HEK293T (cell line): ENCODE results near the gene TNPO2.

ENCODE experiments used
- CTCF ChIA-PET: fragments of 350-600 bp; formaldehyde crosslinking; extraction: SDS; loops from one replicate; lab custom pipeline; 2021; ENCODE audit warnings: antibody characterized with exemption, inconsistent platforms; lab: Yijun Ruan, JAX
- POLR2A ChIA-PET: fragments of 350-600 bp; formaldehyde crosslinking; extraction: SDS; loops from one replicate; lab custom pipeline; 2020; ENCODE audit warnings: antibody characterized with exemption, inconsistent platforms; lab: Yijun Ruan, JAX
- DNase-seq: peaks from one replicate; pipeline ENCODE4 v3.0.0; 2012; ENCODE audit warnings: mixed read lengths; ENCODE audit errors: extremely low spot score
- ARNT ChIP-seq: fragments of 450-650 bp; IDR thresholded peaks from 2 replicates; pipeline ENCODE4 v1.6.1; 2017; ENCODE audit warnings: mild to moderate bottlenecking
- BHLHE40 ChIP-seq: fragments of 450-650 bp; IDR thresholded peaks from 2 replicates; pipeline ENCODE4 v1.6.1; 2016; ENCODE audit warnings: mild to moderate bottlenecking, moderate library complexity, borderline replicate concordance
- CTBP1 ChIP-seq: fragments of 450-650 bp; IDR thresholded peaks from 2 replicates; pipeline ENCODE4 v1.6.1; 2016; ENCODE audit warnings: borderline replicate concordance
- ELF4 ChIP-seq: fragments of 450-650 bp; IDR thresholded peaks from 2 replicates; pipeline ENCODE4 v1.6.1; 2017; ENCODE audit warnings: antibody characterized with exemption
- FOXA1 ChIP-seq: fragments of 450-650 bp; IDR thresholded peaks from 2 replicates; pipeline ENCODE4 v1.6.1; 2016; ENCODE audit warnings: mild to moderate bottlenecking
- FOXK2 ChIP-seq: fragments of 450-650 bp; IDR thresholded peaks from 2 replicates; pipeline ENCODE4 v1.6.1; 2016; ENCODE audit warnings: mild to moderate bottlenecking
- FOXM1 ChIP-seq: fragments of 450-650 bp; IDR thresholded peaks from 2 replicates; pipeline ENCODE4 v1.6.1; 2017; ENCODE audit warnings: mild to moderate bottlenecking, borderline replicate concordance
- HDGF ChIP-seq: fragments of 450-650 bp; IDR thresholded peaks from 2 replicates; pipeline ENCODE4 v1.6.1; 2017; ENCODE audit warnings: antibody characterized with exemption, borderline replicate concordance
- L3MBTL2 ChIP-seq: fragments of 450-650 bp; conservative IDR thresholded peaks from 2 replicates; pipeline ENCODE4 v1.6.1; 2016; ENCODE audit warnings: mild to moderate bottlenecking
- LEF1 ChIP-seq: fragments of 450-650 bp; IDR thresholded peaks from 2 replicates; pipeline ENCODE4 v1.6.1; 2017; ENCODE audit warnings: mild to moderate bottlenecking, borderline replicate concordance
- NFRKB ChIP-seq: fragments of 450-650 bp; IDR thresholded peaks from 2 replicates; pipeline ENCODE4 v1.6.1; 2016; ENCODE audit warnings: mild to moderate bottlenecking, moderate library complexity
- SP1 ChIP-seq: fragments of 450-650 bp; IDR thresholded peaks from 2 replicates; pipeline ENCODE4 v1.6.1; 2017
- SUZ12 ChIP-seq: fragments of 450-650 bp; IDR thresholded peaks from 2 replicates; pipeline ENCODE4 v1.6.1; 2016; ENCODE audit warnings: mild to moderate bottlenecking
- TARDBP ChIP-seq: fragments of 450-650 bp; IDR thresholded peaks from 2 replicates; pipeline ENCODE4 v1.6.1; 2016
- ZNF384 ChIP-seq: fragments of 450-650 bp; IDR thresholded peaks from 2 replicates; pipeline ENCODE4 v1.6.1; 2016
- TF ChIP-seq, protein P1 (sequence below): fragments of 450-650 bp; IDR thresholded peaks from 2 replicates; pipeline ENCODE4 v1.6.1; 2016

TNPO2 gene

DNA sequence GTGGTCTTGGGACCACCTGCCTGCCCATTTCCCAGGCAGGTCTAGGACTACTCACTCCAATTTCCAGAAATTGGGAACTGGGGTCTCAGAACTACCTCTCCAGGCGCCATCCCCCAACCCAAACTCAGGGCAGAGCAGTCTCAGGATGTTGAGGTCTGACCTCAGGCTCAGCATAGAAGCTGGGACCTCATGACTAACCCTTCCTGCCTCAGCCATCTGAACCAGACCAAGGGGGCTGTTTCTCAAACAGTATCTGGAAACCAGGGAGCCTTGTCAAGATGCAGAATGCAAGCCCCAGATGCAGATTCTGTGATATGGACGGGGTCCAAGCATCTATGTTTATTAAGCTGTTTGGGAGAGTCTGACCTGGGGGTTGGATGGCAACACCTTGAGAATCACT is 28.6 kb downstream of the TNPO2 start:
- DNase-seq, result no peak
- TF ChIP-seq FOXM1, result no peak
- TF ChIP-seq ARNT, result no peak
- TF ChIP-seq LEF1, result no peak
- no peak for TF ChIP-seq HDGF
- TF ChIP-seq, protein P1, sequence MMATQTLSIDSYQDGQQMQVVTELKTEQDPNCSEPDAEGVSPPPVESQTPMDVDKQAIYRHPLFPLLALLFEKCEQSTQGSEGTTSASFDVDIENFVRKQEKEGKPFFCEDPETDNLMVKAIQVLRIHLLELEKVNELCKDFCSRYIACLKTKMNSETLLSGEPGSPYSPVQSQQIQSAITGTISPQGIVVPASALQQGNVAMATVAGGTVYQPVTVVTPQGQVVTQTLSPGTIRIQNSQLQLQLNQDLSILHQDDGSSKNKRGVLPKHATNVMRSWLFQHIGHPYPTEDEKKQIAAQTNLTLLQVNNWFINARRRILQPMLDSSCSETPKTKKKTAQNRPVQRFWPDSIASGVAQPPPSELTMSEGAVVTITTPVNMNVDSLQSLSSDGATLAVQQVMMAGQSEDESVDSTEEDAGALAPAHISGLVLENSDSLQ, result no peak
- TF ChIP-seq NFRKB, result no peak
- TF ChIP-seq ELF4, result no peak
- no peak for TF ChIP-seq TARDBP
- no peak for TF ChIP-seq ZNF384
- no peak for TF ChIP-seq FOXA1
- no peak for TF ChIP-seq SUZ12
- no peak for TF ChIP-seq FOXK2
- CTCF ChIA-PET, result no interaction called here
- POLR2A ChIA-PET, result interaction anchor here (1.6 kb wide), 1 partner anchor 27 kb away, joined by 3 read pairs; no protein-coding TSS in a partner anchor

- DNase-seq, result no peak
- CTCF ChIA-PET, result no interaction called here
- POLR2A ChIA-PET, result no interaction called here
- TF ChIP-seq, protein P1, result no peak
- TF ChIP-seq ARNT (no peak), FOXM1 (no peak), ELF4 (no peak), CTBP1 (no peak), FOXK2 (no peak), ZNF384 (no peak), L3MBTL2 (no peak), LEF1 (no peak), FOXA1 (no peak), NFRKB (no peak), SP1 (no peak), TARDBP (no peak), HDGF (no peak)
Measured at GRCh38 chr19:12694641-12695040, 29.1 kb downstream of the TNPO2 start.

DNA sequence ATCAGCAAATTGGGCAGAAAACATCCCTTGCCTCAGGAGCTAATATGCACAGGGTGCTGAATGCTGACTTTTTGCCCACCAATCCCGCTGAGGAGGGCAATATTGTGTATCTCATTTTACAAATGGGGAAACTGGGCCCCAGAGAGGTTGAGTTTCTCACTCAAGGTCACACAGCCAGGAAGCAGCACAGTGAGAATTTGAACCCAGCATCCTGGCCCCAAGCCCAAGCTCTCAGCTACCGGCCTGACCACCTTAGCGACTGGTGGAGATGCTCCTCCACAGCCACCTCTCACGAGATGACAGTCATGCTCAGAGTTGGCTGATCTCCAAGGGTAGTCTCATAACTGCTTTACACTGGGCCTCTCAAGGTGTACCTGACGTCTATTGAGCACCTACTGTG is 30.8 kb downstream of the TNPO2 start:
- ChIA-PET CTCF (no interaction called here), POLR2A (interaction anchor here (1.3 kb wide), 1 partner anchor 12 kb away, joined by 3 read pairs; no protein-coding TSS in a partner anchor)
- no peak for TF ChIP-seq TARDBP
- no peak for TF ChIP-seq FOXM1
- no peak for TF ChIP-seq HDGF
- TF ChIP-seq ZNF384, result no peak
- no peak for TF ChIP-seq BHLHE40
- no peak for TF ChIP-seq L3MBTL2
- TF ChIP-seq FOXA1, result no peak
- no peak for TF ChIP-seq ARNT
- TF ChIP-seq FOXK2, result no peak
- TF ChIP-seq, protein P1, result no peak
- no peak for TF ChIP-seq CTBP1
- no peak for TF ChIP-seq LEF1
- TF ChIP-seq ELF4, result no peak
- no peak for DNase-seq

- CTCF ChIA-PET, result no interaction called here
- no peak for DNase-seq
- TF ChIP-seq HDGF, result no peak
- TF ChIP-seq, protein P1, result no peak
- no peak for TF ChIP-seq FOXM1
- TF ChIP-seq BHLHE40, result no peak
- POLR2A ChIA-PET, result no interaction called here
Measured at GRCh38 chr19:12689581-12690216, 34.0 kb downstream of the TNPO2 start.

DNA sequence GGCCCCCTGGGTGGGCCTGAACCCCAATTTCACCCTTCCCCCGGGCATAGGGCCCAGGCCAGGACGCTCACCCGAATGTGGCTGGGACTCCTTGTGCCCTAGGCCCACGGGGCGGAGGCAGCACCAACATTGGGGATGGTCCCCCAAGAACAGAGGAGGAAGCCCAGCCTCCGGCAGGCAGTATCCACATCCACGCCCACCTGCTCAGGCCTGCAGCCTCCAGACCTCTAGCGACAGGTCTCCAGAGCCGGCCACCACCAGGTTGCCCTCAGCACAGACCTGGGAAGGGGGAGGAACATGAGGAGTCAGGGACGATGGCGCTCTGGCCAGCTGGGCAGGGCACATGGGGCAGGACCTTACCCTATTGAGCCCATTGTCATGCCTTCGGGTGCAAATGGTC is 34.7 kb downstream of the TNPO2 start:
- ChIA-PET CTCF (no interaction called here), POLR2A (no interaction called here)
- no peak for DNase-seq
- TF ChIP-seq ARNT, result no peak
- TF ChIP-seq SP1, result no peak
- TF ChIP-seq NFRKB, result no peak
- no peak for TF ChIP-seq BHLHE40
- TF ChIP-seq FOXA1, result no peak
- no peak for TF ChIP-seq HDGF
- no peak for TF ChIP-seq ELF4
- TF ChIP-seq ZNF384, result no peak
- no peak for TF ChIP-seq CTBP1
- no peak for TF ChIP-seq FOXK2
- TF ChIP-seq, protein P1, result no peak
- TF ChIP-seq L3MBTL2, result no peak
- no peak for TF ChIP-seq LEF1
- no peak for TF ChIP-seq TARDBP
- no peak for TF ChIP-seq FOXM1
- TF ChIP-seq SUZ12, result no peak
